HG02610 (cell line): ENCODE data around the gene DISP3.

Source experiments
- ATAC-seq: cut with Tn5 transposase; IDR thresholded peaks from one replicate; pipeline ENCODE4 v1.9.1; 2021; ENCODE audit warnings: mild to moderate bottlenecking, moderate library complexity; ENCODE audit not compliant: unreplicated experiment

The DISP3 gene

DNA sequence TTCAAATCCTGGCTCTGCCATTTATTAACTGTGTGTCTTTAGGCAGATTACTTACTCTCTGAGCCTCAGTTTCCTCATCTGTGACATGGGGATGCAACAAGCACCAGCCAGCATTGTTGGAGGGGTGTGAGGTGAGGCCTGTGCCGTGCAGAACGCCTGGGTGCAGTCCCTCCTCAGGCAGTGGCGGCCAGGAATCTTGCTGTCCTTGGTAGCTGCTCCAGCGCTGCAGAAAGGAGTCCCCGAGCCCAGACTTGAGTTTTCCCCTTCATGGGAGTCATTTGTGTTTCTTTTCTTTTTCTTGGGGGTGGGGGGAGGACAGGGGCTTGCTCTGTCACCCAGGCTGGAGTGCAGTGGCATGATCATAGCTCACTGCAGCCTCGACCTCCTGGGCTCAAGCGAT is 46.6 kb downstream of the DISP3 start:
- no peak for ATAC-seq

GRCh38 chr1:11526071-11526895 is 47.3 kb downstream of the DISP3 start:
- ATAC-seq: no peak

GRCh38 chr1:11527541-11528452 is 48.8 kb downstream of the DISP3 start:
- no peak for ATAC-seq

DNA sequence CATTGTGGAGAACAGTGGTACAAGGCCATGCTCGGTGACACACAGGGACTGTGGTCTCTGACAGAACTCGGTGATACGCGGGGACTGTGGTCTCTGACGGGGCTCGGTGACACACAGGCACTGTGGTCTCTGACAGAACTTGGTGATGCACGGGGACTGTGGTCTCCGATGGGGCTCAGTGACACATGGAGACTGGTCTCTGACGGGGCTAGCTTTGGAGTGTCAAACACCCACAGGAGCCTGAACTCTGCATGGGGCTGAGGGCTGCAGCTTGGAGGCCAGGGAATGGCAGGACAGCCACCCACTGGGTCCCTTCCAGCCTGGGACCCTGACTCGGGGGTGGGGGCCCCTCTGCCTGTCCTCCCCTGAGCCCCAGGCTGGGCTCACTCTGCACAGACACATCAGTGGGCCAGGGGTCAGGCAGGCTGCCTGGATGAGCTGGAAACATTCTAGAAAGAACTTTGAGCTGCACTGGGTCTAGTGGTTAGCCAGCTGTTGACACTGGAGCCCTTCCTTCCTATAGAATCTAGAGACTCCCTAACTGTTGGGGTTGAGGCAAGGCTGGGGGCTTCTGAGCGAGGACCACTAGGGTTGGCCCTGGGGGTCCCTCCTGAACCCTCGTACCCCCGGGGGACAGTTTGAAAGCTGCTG is 49.8 kb downstream of the DISP3 start:
- ATAC-seq: no peak

DNA sequence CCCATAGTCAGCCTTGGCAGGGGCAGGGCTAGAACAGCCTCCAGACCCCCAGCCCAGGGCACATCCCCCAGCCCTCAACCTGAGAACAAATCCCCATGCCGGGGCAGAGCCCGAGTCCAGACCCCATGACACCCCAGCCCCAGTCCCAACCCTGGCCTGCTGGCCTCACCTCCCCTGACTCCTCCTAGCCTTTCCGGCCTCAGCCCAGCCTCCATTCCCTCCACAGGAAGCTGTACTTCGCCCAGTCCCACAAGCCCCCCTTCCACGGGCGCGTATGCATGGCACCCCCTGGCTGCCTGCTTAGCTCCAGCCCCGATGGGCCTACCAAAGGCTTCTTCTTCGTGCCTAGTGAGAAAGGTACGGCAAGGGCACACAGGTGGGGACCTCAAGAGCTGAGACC is 50.4 kb downstream of the DISP3 start:
- ATAC-seq: no peak

- ATAC-seq: no peak
Observed at GRCh38 chr1:11529763-11530730, 51.1 kb downstream of the DISP3 start.

- no peak for ATAC-seq
Observed at GRCh38 chr1:11530731-11531311, 51.9 kb downstream of the DISP3 start.

- ATAC-seq: no peak
Observed at GRCh38 chr1:11531314-11531870, 52.4 kb downstream of the DISP3 start.

GRCh38 chr1:11531943-11532342 is 53.0 kb downstream of the DISP3 start:
- no peak for ATAC-seq

DNA sequence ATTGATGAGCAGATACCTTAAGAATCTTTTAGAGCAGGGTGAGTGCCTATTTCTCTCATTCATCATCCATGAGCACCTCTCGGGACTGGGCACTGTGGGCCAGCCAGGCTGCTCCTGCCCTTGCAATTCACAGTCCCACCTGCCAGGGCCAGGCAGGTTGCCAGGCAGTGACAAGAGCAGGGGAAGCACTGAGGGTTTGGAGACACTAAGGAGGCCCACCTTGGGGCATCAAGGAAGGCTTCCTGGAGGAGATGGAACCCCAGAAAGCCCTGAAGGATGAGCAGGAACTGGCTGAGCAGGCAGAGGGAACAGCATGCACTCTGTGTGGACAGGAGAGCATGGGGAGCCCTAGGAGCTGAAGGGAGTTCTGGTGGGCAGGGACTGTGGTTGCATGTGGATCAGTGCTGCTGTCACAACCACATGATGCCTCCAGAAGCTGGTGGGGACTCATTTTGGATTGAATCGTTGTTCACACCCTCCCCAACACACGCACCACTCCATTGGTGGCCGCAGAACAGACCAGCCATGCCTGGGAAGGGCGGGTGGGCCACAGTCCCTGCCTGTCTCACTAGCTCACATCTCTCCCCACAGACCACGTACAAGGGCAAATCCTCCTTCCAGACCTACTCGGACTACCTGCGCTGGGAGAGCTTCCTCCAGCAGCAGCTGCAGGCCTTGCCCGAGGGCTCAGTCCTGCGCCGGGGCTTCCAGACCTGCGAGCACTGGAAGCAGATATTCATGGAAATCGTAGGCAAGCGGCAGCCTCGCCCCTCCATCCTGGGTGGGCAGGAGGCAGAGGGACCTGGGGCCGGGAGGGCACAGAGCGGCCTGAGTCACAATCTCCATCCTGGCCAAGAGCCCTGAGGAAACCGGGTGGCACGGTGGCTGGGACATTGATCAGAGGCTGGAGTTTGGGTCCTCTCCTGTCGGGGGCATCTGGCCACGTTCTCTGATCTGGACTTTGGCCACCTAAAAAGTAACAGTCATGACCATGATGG is 55.1 kb downstream of the DISP3 start:
- no peak for ATAC-seq

- ATAC-seq: no peak
Observed at GRCh38 chr1:11534846-11535245, 55.9 kb downstream of the DISP3 start.

DNA sequence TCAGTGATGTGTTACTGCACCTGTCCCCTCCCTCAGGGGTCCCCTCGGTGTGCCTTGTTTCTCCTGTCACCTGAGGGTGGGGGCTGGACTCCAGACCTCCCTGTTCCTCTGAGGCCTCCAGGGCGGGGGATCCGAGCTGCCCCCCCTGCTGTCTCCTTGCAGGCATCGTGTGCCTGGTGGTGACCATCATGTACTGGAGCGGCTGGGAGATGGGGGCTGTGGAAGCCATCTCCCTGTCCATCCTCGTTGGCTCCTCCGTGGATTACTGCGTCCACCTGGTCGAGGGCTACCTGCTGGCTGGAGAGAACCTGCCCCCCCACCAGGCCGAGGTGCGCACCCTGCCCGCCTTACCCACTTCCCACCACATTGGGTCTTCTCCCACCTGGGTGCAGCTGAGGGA is 56.4 kb downstream of the DISP3 start:
- no peak for ATAC-seq

DNA sequence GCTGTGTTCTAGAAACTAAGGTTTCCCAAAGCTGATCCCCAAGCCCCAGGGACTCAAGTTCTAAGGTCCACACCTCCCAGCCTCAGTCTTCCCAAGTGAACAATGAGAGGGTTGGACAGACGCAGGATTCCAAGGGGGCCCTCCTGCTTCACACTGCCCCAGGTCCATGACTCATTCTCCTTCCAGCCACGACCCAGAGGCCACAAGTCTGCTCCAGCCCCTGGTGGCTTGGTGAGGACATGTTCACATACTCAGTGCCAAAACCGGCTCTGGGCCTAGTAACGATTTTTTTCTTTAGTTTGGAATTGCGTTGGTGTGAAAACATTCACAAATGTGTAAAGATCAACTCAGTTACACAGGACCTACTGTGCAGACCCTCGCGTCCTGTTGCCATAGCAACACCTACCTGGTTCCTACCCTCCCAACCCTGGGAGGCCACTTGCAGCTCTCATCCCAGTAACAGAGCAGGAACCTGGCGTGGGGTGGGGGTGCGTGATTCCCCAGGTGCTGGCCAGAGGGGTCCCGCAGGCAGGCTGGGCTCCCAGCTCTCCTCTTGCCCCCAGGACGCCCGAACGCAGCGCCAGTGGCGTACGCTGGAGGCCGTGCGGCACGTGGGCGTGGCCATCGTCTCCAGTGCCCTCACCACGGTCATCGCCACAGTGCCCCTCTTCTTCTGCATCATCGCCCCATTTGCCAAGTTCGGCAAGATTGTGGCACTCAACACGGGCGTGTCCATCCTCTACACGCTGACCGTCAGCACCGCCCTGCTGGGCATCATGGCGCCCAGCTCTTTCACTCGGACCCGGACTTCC is 57.0 kb downstream of the DISP3 start:
- no peak for ATAC-seq

DNA sequence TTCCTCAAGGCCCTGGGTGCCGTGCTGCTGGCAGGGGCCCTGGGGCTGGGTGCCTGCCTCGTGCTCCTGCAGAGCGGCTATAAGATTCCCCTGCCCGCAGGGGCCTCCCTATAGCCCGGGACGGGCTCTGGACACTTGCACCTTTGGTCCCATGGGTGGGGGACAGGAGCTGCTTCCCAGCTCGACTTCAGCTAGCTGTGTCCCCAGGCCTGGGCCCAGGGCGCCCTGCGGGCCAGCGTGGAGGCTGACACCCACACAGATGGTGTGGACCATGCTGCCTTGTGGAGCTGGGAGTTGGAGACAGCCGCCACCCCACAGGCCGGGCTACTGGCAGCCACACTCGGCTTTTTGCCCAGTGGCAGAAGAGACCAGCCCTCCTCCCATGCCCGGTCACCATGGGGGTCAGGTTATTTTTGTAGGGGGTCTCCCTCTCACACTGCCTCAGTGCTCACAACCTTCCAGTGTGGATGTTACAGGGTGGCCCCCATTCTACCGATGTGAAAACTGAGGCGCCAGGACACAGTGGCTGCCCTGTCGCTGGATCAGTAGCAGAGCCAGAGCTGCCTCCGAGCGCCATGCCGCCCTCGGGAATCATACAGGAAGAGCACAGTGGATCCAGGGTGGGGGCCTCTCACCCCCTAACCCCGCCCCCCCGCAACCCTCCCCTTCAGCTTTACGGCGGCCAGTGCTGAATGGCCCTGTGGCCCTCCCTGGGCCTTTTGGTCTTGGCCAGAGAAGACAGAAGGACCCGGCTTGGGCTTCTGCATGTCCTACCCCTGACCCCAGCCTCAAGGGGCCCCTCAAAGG is 57.8 kb downstream of the DISP3 start:
- ATAC-seq: no peak

DNA sequence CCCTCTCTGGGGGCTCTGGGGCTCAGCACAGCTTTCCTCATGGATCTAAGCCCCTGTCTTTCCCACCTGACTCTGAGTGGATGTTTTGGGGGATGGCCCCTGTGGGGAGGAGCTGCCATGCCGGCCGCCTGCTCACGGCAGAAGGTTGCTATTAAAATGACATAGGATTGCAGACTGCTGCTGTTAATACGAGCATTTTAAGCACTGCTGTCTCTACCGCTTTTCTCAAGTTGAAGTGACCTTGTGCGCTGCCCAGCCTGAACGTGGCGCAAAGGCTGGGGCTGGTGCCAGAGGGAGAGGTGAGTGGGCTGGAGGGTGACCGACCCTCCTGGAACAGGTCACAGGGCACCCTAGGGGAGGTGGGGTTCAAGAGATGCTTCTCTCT is 58.4 kb downstream of the DISP3 start:
- ATAC-seq: no peak

GRCh38 chr1:11537854-11538591 is 59.1 kb downstream of the DISP3 start:
- no peak for ATAC-seq
